Stimulated activated CD4-positive, alpha-beta T cell treated with anti-CD3 and anti-CD28 coated beads, Interleukin-4, amount 100 ng/mL, for 4 hours (primary cell): ENCODE results near the gene TGM3.

Source experiments
- DNase-seq, 2 experiments: peaks; one replicate each; pipeline ENCODE4 v3.0.0-alpha.2; 2020

The TGM3 gene

DNA sequence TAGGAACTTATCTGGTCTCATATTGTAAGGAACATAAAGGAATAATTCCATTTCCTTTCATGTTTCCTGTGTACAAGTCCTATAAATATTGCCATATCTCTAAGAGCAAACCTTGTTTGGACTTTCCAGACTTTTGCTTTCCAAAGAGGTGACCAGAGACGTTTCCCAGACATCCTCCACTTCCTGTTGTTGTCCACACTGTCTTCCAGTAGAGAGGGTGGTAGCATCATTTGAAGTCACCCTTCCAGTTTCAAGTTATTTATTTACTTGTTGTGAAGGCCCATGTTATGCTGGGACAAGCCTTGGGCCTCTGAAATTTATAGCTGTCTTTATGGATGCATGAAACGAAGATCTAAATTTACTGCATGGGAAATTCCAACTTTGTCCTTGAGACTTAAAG lies 10.6 kb upstream of the TGM3 start:
- no peak for DNase-seq

DNA sequence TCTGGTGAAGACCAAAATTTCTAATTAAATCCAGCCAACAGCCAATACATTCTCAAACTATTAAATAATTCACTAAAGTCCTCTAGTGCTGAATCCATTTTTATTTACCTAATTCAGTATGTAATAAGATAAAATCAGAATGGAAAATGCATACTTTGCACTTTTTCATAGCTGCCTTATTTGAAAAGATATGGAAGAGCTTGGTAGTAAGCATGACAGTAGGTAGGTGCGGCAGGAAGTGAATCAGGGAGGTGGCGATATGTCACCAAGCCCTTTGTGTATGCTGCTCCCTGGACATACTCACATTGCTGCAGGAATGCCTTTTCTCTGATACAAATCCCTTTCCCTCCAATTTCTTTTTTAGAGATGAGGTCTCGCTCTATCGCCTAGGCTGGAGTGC lies 10.2 kb upstream of the TGM3 start:
- DNase-seq: no peak

DNA sequence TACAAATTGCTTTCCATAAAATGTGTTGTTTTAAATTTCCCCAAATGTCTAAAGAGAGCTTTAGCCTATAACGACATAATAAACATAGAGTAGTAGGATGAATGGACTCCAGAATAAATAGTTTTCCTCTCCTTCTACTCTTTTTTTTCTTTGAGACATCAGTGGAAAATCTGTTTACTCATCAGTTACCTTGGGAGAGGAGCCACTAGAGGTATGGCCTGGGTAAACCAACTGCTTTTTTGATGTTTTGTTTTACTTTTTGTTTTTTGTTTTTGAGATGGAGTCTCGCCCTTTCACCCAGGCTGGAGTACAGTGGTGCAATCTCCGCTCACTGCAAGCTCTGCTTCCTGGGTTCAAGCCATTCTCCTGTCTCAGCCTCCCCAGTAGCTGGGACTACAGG lies 8.3 kb upstream of the TGM3 start:
- DNase-seq: no peak

DNA sequence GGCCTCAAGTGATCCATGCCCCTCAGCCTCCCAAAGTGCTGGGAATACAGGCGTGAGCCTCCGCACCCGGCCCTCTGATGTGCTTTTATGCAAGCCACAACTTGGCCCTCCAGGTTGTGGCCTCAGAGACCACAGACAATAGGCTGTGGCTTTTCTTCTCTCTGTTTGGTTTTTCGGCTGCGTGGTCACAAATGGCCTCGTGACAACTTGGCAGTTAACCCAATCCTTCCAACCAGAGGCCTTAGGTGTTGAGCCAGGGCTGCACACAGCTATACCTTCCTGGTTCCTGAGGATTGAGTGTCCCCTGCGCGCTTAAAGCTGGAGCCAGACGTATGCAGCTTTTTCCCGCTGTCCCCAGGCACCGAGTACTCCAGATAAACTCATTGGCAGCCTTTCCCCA lies 6.3 kb upstream of the TGM3 start:
- DNase-seq: no peak

DNA sequence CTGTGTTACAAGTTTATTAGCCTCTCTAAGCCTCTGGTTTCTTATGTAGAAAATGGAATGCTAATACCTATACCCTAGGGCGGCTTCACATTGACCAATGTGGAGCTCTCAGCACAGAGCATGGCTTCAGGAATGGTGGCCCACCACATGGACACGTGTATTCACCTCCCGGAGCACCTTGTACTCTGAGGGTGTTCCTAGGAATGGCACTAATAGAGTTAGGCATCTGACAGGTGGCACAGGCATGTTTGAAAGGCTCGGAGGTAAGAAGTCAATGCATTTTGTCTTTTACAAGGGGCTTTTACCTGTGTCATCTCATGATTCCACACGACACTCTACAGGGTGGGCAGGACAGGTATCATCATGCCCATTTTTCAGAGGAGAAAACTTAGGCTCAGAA lies 5.3 kb upstream of the TGM3 start:
- DNase-seq: no peak

DNA sequence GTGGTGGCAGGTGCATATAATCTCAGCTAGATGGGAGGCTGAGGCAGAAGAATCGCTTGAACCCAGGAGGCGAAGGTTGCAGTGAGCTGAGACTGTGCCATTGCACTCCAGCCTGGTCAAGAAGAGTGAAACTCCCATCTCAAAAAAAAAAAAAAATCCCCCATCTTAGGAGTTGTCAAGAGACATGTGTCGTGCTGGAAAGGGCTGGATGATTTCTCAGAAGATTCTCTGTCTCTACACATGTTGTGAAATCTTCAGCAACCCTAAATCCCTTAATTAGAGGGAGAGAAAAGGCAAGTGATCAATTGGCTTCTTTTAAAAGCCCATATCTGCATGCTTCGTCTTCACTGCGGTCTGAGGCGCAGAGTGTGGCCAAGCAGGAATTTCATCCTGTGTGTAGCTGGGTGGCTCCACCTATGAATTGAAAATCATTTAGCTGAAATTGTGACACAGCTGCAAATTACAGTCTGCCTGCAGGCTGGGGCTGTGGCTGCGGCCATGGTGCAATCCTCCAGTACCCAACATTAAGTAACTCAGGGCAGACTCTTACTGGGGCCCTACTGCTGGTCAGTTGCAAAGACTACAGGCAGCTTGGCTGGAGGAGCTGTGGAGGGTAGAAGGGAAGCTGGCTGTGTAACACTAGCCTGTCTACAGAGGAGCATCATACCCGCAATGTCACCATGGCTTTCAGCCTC lies 3.2 kb upstream of the TGM3 start:
- no peak for DNase-seq

DNA sequence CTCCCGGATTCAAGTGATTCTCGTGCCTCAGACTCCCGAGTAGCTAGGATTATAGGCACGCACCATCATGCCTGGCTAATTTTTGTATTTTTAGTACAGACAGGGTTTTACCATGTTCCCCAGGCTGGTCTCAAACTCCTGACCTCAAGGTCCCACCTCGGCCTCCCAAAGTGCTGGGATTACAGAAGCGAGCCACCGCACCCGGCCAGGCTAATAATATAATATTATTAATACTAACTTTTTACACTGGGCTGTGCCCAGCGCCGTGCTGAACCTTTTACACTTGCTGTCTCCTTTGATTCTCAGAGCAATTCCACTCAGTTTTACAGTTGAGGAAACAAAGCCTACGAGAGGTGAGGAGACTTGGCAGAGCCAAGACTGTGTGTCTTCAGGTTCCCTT lies 2.3 kb upstream of the TGM3 start:
- DNase-seq: no peak

DNA sequence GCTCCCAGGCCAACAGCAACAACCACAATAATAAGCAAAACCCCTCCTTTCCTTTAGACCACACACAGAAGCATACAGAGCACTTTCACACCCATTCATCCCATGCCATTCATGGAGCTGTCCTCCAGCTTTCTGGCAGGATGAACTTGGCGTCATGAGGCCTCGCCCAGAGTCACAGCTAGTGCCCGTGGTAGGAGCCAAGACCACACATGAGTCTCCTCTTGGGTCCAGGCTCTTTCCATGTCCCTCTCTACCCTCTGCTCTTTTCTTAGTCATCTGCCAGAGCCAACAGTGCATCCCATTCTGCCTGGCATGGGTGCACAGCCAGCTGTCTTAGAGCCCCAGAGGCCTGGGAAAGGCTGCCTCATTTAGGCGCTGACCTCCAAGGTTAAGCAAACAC lies 1.8 kb upstream of the TGM3 start:
- no peak for DNase-seq

DNA sequence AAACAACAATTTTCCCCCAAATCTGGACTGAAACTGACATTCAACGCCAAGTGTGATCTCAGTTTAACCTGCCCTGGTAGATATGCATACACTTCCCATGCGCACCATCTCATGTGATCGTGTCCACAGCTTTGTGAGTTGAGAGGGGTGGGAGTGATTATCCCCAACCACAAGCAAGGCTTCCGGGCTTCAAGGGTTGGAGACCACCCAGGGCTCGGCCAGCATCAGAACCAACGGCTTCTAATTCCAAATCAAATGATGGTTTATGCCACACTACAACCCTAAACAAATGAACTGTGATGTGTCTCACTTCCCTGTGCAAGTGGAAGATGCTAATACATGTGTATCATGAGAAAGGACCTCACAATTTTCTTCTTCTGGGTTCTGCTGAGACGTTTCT lies 515 bp upstream of the TGM3 start:
- DNase-seq: no peak

DNA sequence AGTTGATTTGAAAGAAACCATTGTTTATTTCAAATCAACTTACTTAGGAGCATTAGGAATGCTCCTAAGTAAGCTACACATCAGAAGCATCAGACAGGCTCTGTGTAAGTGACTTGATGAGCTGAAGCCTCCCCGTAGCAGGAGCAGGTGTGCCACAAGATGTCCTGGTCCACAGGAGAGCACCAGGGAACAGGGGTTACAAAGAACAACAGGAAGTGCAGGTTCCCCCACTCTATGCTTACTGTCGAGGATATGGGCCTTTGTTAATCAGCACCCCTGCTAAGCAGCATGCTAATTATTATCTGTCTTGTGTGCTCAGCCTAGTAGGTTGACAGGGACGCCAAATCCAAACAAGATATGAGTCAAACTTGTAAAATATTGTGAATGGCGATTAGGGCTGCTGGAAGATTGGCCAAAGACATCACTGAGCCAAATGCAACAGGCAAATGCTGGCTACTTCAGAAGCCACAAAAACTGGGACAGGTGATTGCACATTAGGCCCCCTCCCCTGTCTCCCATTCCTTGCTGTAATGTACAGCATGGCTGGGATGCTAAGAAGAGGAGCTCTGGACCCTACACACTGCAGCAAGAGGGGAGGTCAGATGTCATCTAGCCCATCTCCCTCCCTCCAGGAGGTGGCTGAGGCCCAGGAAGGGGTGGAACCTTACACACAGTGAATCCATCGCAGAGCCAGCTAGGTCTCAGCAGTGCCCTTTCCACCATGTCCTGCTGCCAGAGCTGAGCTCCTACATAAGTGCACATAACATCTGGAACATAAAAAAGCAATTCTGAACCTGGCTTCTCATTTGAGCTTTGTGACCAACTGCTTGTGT lies 939 bp downstream of the TGM3 start:
- no peak for DNase-seq

DNA sequence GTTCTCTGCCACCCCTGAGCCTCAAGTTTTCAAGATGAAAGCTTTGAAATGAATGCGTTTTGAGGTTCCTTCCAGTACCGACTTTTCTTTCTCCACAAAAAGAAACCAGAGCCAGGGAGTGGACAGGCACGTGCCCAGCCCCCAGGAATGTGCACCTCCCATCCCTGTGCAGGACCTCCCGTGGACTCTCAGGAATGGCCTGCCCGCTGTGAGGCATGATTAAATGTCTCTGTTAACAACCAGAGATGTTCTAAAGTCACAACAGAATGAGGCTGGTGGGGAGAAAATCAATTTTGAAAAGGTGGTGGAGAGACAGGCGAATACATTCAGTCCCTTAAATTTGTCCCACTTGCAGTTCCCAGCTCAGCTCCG lies 1.5 kb downstream of the TGM3 start:
- no peak for DNase-seq

DNA sequence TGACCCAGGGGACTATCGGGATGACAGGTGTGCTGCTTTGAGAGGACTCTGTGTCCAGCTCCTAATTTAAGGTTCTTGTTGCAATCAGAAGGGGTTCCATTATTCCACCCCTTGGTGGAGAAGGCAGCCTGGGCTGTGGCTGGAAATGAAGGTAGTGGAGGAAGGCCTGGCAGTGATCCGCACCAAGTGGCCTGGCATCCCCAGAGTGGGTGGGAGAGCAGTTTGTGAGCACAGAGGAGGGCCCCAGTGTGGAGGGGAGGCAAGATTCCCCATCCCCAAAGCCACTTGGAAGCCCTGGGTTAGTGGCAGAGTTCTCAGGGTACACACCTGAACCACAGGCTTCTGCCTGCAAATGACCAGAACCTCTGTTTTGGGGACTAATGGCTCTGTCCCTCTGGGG lies 2.3 kb downstream of the TGM3 start:
- no peak for DNase-seq

DNA sequence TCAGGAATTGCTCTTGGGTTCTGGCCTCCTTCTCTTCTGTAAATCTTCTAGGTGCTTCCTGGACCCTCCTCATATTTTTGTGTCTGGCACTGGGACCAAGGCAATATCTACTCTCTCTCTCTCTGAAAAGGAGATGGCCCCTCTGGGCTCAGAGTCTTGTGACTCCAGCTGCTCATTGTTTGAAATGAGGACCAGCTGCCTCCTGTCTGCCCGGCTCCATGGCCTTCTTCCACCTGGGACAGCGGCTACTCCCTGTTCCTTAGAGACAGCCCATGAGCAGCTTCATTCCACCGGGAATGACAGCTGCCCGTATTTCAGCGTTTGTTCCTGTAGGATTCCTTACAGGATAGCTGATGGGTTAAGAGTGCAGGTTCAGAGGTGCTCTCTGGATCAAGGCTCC lies 2.9 kb downstream of the TGM3 start:
- no peak for DNase-seq

DNA sequence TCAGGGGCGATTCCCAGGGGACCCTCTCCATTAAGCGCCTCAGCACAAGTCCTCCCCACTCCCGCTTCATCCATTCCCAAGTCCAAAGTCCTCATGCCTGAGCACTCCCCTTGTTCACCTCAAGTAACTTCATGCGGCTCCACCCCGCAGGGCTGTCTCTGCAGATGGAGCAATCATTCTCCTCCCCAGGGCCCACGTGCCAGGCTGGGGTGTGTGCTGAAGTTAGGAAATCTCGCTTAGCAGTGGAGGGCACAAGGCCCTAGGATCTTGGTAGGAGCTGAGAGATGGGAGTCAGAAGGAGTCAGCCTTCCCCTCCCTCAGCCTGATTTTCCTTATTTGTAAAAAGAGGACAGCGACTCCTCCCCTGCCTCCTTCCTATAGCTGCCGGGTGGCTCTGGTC lies 3.5 kb downstream of the TGM3 start:
- no peak for DNase-seq

DNA sequence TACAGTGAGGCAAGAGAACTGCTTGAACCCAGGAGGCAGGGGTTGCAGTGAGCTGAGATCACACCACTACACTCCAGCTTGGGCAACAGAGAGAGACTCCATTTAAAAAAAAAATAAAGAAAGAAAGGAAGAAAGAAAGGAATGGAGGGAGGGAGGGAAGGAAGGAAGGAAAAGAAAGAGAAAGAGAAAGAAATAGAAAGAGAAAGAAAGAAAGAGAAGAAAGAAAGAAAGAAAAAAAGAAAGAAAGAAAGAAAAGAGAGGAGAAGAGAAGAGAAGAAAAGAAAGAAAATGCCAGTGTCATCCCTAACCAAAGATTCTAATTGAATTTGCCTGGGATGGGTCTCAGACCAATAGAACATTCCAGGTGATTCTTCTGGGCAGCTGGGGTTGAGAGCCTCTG lies 4.2 kb downstream of the TGM3 start:
- no peak for DNase-seq

DNA sequence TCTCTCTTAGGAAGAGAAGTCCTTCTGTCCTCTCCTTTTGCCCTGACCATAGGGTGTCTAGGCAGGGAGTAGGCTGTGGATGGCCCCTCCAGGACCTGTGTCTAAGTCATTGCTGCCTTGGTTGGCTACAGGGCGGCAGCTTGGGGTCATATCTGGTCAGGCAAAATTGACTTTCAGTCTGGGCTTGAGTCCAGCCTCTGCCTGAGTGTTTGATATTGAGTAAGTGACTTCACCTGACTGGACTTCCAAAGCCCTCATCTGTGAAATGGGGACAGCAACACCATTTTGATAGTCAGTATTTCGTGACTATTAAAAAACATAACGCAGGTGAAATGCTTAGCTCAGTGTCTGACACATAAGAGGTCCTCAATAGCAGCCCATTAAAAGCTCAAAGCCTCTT lies 4.6 kb downstream of the TGM3 start:
- no peak for DNase-seq

DNA sequence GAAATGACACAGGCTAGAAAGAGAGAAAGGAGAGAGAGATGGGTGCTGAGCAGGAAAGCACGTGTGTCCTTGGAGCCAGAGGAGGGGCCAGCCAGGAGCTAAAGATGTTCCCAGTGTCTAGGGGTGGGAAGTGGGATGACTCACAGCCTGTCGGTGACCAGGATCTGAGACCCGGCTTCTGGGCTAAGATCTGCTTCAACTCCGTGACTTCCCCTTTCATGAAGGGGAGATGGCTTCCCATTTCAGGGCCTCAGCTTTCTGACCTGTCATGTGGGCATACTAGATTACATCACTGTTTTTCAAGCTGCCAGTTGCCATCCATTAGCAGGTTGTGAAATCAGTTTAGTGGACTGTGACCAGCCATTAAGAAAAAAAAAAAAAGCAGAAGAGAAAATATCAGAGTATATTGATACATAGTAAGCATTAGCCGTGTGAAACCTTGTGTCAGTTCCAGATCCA lies 5.4 kb downstream of the TGM3 start:
- no peak for DNase-seq

DNA sequence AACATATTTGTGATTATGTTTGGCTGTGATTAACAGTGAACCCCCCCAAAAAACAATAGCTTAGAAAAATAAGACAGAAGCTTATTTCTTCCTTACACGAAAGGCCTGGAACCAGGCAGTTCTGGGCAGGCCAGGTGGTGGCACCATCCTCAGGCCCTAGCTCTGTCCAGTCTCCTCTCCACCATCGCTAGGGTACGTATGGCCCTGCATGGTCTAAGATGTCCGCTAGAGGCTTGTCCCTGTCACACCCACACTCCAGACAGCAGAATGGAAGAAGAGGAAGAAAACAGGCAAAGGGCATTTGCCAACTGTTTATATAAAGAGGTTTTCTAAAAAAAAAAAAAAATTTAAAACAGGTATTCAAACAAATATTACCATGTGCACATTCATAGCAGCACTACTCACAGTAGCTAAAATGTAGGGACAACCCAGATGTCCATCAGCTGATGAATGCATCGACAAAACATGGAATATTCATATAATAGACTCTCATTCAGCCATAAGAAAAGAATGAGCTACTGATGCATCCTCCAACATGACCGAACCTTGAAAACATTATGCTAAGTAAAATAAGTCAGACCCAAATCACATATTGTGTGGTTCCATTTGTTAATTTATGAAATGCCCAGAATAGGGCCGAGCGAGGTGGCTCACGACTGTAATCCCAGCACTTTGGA lies 6.7 kb downstream of the TGM3 start:
- no peak for DNase-seq

DNA sequence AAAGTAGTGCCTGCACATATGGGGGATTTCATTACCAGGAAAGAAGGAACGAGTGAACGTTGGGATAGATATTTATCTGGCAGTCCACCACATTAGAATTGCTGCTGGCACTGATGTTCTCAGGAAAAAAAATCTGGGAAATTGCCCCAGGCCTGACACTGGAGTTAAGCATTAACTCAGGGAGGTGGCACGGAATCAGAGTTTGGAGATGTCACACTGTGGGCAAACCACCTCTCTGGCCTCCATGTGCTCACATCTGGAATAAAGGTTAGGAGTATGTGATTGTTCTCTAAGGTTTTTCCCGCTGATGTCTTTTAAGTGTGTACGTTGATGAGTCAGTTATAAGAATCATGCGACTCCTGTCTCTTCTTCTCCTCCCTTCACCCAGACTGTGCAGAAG lies 7.9 kb downstream of the TGM3 start:
- no peak for DNase-seq

DNA sequence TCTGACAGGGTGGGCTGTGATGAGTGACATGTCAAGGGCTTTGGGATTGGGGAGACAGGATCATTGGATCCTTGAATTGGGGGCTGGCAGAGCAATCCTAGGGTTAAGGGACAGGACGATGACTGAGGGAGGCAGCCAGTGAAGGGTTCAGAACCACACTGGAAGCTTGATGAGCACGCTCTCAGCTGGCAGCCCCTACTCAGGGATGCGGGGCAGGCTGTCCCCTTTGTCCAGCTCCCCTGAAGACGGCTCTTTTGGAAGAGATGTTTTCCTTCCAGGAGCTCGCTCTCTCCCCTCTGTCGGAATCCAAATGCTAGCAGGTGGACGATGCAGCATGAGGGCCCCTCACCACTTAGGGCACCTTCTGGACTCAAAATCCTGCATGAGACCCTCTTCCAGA lies 8.4 kb downstream of the TGM3 start:
- no peak for DNase-seq

DNA sequence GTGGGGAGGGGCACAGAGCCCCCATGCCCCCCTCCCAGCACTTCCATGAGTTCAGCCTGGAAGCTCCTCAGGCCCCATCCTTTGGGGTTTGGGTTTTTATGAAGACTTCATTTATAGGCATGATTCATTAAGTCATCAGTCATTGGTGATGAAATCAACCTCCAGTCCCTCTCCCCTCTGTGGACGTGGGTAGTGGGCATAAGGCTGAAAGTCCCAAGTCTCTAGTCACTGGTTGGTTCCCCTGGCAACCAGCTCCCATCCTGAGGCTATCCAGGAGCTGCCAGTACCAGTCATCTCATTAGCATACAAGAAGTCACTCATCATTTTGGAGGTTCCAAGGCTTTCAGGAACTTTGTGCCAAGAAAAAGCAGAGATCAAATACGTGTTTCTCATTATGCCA lies 9.2 kb downstream of the TGM3 start:
- DNase-seq: no peak

DNA sequence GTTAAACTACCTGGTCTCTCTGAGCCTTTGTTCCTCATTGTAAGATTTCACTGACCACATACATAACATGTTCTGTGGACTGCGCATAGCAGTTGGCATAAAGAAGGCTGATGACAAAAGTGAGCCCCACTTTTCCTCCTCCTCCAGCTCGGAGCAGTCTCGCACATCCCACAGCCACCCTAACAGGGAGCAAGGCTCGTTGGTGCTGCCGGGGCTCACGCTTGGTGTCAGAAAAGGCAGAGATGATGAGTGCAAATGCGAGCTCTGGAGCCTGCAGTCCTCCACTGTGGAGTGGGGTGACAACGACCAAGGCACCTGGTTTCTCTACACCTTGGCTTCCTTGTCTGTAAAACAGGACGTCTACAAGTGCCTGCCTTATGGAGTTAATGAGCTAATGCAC lies 9.7 kb downstream of the TGM3 start:
- DNase-seq: no peak

DNA sequence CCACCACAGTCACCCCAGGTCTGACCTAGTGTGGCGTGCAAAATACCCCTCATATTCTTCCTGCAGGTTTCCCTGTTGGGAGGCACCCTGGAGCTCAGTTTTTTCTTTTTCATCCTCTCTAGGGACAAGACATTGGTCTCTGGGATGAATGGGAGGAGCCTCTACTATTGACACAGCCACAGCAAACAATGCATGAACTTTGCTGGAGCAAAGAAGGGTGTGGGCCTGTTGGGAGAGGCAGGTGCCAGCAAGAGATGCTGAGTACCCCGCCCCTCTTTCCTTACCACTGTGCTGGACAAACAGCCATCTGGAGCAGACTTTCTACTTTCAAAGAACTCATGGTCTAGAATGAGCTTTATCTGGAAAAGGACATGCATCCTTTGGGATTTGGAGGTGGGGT lies 10.1 kb downstream of the TGM3 start:
- DNase-seq: no peak

DNA sequence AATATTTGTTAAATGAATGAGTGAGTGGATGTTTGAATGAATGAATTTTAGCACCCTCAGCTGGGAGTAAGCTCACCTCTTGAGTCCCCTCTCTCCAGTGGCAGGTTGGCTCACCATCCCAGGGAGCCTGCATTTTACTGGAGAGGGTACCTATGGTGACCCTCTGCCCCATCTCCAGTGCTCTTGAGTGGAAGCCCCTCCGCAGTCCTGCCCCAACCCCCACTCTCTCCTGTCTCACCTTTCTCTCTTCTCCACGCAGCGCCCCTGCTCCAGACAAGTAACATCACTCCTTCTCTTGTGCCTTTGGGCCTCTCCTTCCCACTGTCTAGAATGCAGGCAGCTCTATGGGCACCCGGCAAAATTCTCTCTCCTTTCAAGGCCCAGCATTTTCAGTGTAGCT lies 11.3 kb downstream of the TGM3 start:
- no peak for DNase-seq
